Measurements from ENCODE around the gene ZNF366.

Gene ZNF366

GRCh38 chr5:72494623-72495124 lies 12.5 kb downstream of the ZNF366 start:
- no peak for TF ChIP-seq CTCF (conservative IDR thresholded peaks at IDR 0.05; ENCODE audit: low read depth, low read length)

GRCh38 chr5:72489536-72489935 lies 17.7 kb downstream of the ZNF366 start:
- no peaks in the 10 kb centered on the region for H3K4me1 ChIP-seq (ENCODE audit: low read depth, poor library complexity, severe bottlenecking)
- H3K79me2 ChIP-seq (ENCODE audit: insufficient read depth, low read depth), result no peaks in the 10 kb centered on the region
- H3K4me2 ChIP-seq, result no peak overlapping the region
- TF ChIP-seq CTCF (conservative IDR thresholded peaks at IDR 0.05; ENCODE audit: low read depth, low read length), result no peak
- H4K20me1 ChIP-seq (ENCODE audit: insufficient read depth), result no peaks in the 10 kb centered on the region
- no peaks in the 10 kb centered on the region for H3K36me3 ChIP-seq (ENCODE audit: insufficient read depth)
- no peaks in the 10 kb centered on the region for H3K27me3 ChIP-seq (ENCODE audit: insufficient read depth, low read depth)
- H3K9ac ChIP-seq, result no peak overlapping the region
- H3K27ac ChIP-seq, result no peak overlapping the region
- H2AFZ ChIP-seq (ENCODE audit: low read depth), result no peak overlapping the region
- no peak overlapping the region for H3K4me3 ChIP-seq (IDR thresholded peaks at IDR 0.05; ENCODE audit: insufficient read depth, low read depth, low read length)

More at GRCh38 chr5:72494623-72495124, 12.5 kb downstream of the ZNF366 start:
- Histone ChIP-seq H3K79me2 (ENCODE audit: insufficient read depth, low read depth) (no peaks in the 10 kb centered on the region), H3K4me2 (no peak overlapping the region), H3K4me1 (ENCODE audit: low read depth, poor library complexity, severe bottlenecking) (no peaks in the 10 kb centered on the region), H2AFZ (ENCODE audit: low read depth) (no peak overlapping the region), H4K20me1 (ENCODE audit: insufficient read depth) (no peaks in the 10 kb centered on the region), H3K27ac (no peak overlapping the region), H3K9ac (no peak overlapping the region), H3K4me3 (IDR thresholded peaks at IDR 0.05; ENCODE audit: insufficient read depth, low read depth, low read length) (no peak overlapping the region), H3K36me3 (ENCODE audit: insufficient read depth) (no peaks in the 10 kb centered on the region), H3K27me3 (ENCODE audit: insufficient read depth, low read depth) (no peaks in the 10 kb centered on the region)

GRCh38 chr5:72488756-72489155 lies 18.5 kb downstream of the ZNF366 start:
- no peaks in the 10 kb centered on the region for H3K36me3 ChIP-seq (ENCODE audit: insufficient read depth)
- no peaks in the 10 kb centered on the region for H3K4me1 ChIP-seq (ENCODE audit: low read depth, poor library complexity, severe bottlenecking)
- no peak overlapping the region for H3K27ac ChIP-seq
- H3K4me3 ChIP-seq (IDR thresholded peaks at IDR 0.05; ENCODE audit: insufficient read depth, low read depth, low read length), result no peak overlapping the region
- no peak overlapping the region for H3K4me2 ChIP-seq
- H4K20me1 ChIP-seq (ENCODE audit: insufficient read depth), result no peaks in the 10 kb centered on the region
- H3K79me2 ChIP-seq (ENCODE audit: insufficient read depth, low read depth), result no peaks in the 10 kb centered on the region
- TF ChIP-seq CTCF (conservative IDR thresholded peaks at IDR 0.05; ENCODE audit: low read depth, low read length), result no peak
- H3K27me3 ChIP-seq (ENCODE audit: insufficient read depth, low read depth), result no peaks in the 10 kb centered on the region
- H2AFZ ChIP-seq (ENCODE audit: low read depth), result no peak overlapping the region
- H3K9ac ChIP-seq, result no peak overlapping the region

- Histone ChIP-seq H3K4me3 (IDR thresholded peaks at IDR 0.05; ENCODE audit: insufficient read depth, low read depth, low read length) (no peak overlapping the region), H3K4me2 (no peak overlapping the region), H3K36me3 (ENCODE audit: insufficient read depth) (no peaks in the 10 kb centered on the region), H2AFZ (ENCODE audit: low read depth) (no peak overlapping the region), H3K79me2 (ENCODE audit: insufficient read depth, low read depth) (no peaks in the 10 kb centered on the region), H3K27ac (no peak overlapping the region), H3K9ac (no peak overlapping the region), H3K4me1 (ENCODE audit: low read depth, poor library complexity, severe bottlenecking) (no peaks in the 10 kb centered on the region), H4K20me1 (ENCODE audit: insufficient read depth) (no peaks in the 10 kb centered on the region), H3K27me3 (ENCODE audit: insufficient read depth, low read depth) (no peaks in the 10 kb centered on the region)
- TF ChIP-seq CTCF (conservative IDR thresholded peaks at IDR 0.05; ENCODE audit: low read depth, low read length), result no peak
Observed at GRCh38 chr5:72487177-72487576, 20.0 kb downstream of the ZNF366 start.
